Stomach smooth muscle (tissue), 2 donors: ENCODE results near the gene EXOC4.

ENCODE experiments used
- H3K27ac ChIP-seq: one replicate; pipeline ENCODE4 v1.7.0; 2013; ENCODE audit warnings: mild to moderate bottlenecking, low read length, inconsistent platforms
- H3K27me3 ChIP-seq, 2 donors: one replicate each; pipeline ENCODE4 v1.7.0; 2013; ENCODE audit warnings: low read length in 2 of 2; ENCODE audit not compliant: insufficient read depth in 2 of 2, control insufficient read depth in 1 of 2
- H3K36me3 ChIP-seq, 2 donors: one replicate each; pipeline ENCODE4 v1.7.0; 2013; ENCODE audit warnings: low read length in 2 of 2; ENCODE audit not compliant: control insufficient read depth in 2 of 2, insufficient read depth in 2 of 2
- H3K4me1 ChIP-seq: one replicate; pipeline ENCODE4 v1.7.0; 2013; ENCODE audit warnings: low read length; ENCODE audit not compliant: control insufficient read depth, insufficient read depth
- H3K4me3 ChIP-seq, 2 donors: one replicate each; pipeline ENCODE4 v1.7.0; 2013; ENCODE audit warnings: low read length in 2 of 2
- H3K9ac ChIP-seq, 2 donors: one replicate each; pipeline ENCODE4 v1.7.0; 2013; ENCODE audit warnings: low read length in 2 of 2, mild to moderate bottlenecking in 1 of 2
- H3K9me3 ChIP-seq, 2 donors: one replicate each; pipeline ENCODE4 v1.7.0; 2013; ENCODE audit warnings: low read length in 2 of 2; ENCODE audit not compliant: control insufficient read depth in 2 of 2
- donor health status: healthy.
- donor health status: Pancreatic carcinoma.

The EXOC4 gene

GRCh38 chr7:133674079-133674763 is 421.3 kb downstream of the EXOC4 start:
- H3K9me3 ChIP-seq = no peaks in the 10 kb centered on the region
- H3K27me3 ChIP-seq = no peaks in the 10 kb centered on the region
- H3K9ac ChIP-seq = no peak overlapping the region
- no peaks in the 10 kb centered on the region for H3K4me1 ChIP-seq
- no peak overlapping the region for H3K4me3 ChIP-seq
- H3K27ac ChIP-seq = no peak overlapping the region
- no peaks in the 10 kb centered on the region for H3K36me3 ChIP-seq

GRCh38 chr7:133675510-133676218 is 422.8 kb downstream of the EXOC4 start:
- no peaks in the 10 kb centered on the region for H3K4me1 ChIP-seq
- no peaks in the 10 kb centered on the region for H3K36me3 ChIP-seq
- no peak overlapping the region for H3K27ac ChIP-seq
- no peaks in the 10 kb centered on the region for H3K27me3 ChIP-seq
- no peaks in the 10 kb centered on the region for H3K9me3 ChIP-seq
- H3K4me3 ChIP-seq = no peak overlapping the region
- no peak overlapping the region for H3K9ac ChIP-seq

GRCh38 chr7:133676805-133677370 is 424.0 kb downstream of the EXOC4 start:
- no peaks in the 10 kb centered on the region for H3K4me1 ChIP-seq
- H3K27me3 ChIP-seq = no peaks in the 10 kb centered on the region
- no peak overlapping the region for H3K27ac ChIP-seq
- H3K9ac ChIP-seq = no peak overlapping the region
- no peak overlapping the region for H3K4me3 ChIP-seq
- no peaks in the 10 kb centered on the region for H3K9me3 ChIP-seq
- no peaks in the 10 kb centered on the region for H3K36me3 ChIP-seq

- Histone ChIP-seq H3K9me3 (no peaks in the 10 kb centered on the region), H3K27ac (no peak overlapping the region), H3K4me1 (no peaks in the 10 kb centered on the region), H3K9ac (no peak overlapping the region), H3K36me3 (no peaks in the 10 kb centered on the region), H3K4me3 (no peak overlapping the region), H3K27me3 (no peaks in the 10 kb centered on the region)
Observed at GRCh38 chr7:133678137-133678814, 425.4 kb downstream of the EXOC4 start.

- no peak overlapping the region for H3K4me3 ChIP-seq
Observed at GRCh38 chr7:133679977-133680376, 427.1 kb downstream of the EXOC4 start.

GRCh38 chr7:133681529-133681928 is 428.7 kb downstream of the EXOC4 start:
- H3K27ac ChIP-seq = no peak overlapping the region
- H3K36me3 ChIP-seq = no peaks in the 10 kb centered on the region
- H3K4me3 ChIP-seq = no peak overlapping the region
- no peak overlapping the region for H3K9ac ChIP-seq
- H3K27me3 ChIP-seq = no peaks in the 10 kb centered on the region
- no peaks in the 10 kb centered on the region for H3K4me1 ChIP-seq
- no peaks in the 10 kb centered on the region for H3K9me3 ChIP-seq

More at GRCh38 chr7:133679977-133680376, 427.1 kb downstream of the EXOC4 start:
- H3K9me3 ChIP-seq = no peaks in the 10 kb centered on the region
- H3K27ac ChIP-seq = no peak overlapping the region
- no peak overlapping the region for H3K9ac ChIP-seq
- no peaks in the 10 kb centered on the region for H3K27me3 ChIP-seq
- H3K36me3 ChIP-seq = no peaks in the 10 kb centered on the region
- no peaks in the 10 kb centered on the region for H3K4me1 ChIP-seq

- Histone ChIP-seq H3K4me3 (no peak overlapping the region), H3K4me1 (no peaks in the 10 kb centered on the region), H3K9me3 (no peaks in the 10 kb centered on the region), H3K27me3 (no peaks in the 10 kb centered on the region), H3K9ac (no peak overlapping the region), H3K36me3 (no peaks in the 10 kb centered on the region), H3K27ac (no peak overlapping the region)
Observed at GRCh38 chr7:133682364-133683181, 429.7 kb downstream of the EXOC4 start.

- Histone ChIP-seq H3K4me1 (no peaks in the 10 kb centered on the region), H3K27ac (no peak overlapping the region), H3K27me3 (no peaks in the 10 kb centered on the region), H3K9ac (no peak overlapping the region), H3K9me3 (no peaks in the 10 kb centered on the region), H3K36me3 (no peaks in the 10 kb centered on the region), H3K4me3 (no peak overlapping the region)
Observed at GRCh38 chr7:133683182-133683454, 430.2 kb downstream of the EXOC4 start.

- Histone ChIP-seq H3K4me1 (no peaks in the 10 kb centered on the region), H3K27ac (no peak overlapping the region), H3K4me3 (no peak overlapping the region), H3K9me3 (no peaks in the 10 kb centered on the region), H3K27me3 (no peaks in the 10 kb centered on the region), H3K36me3 (no peaks in the 10 kb centered on the region), H3K9ac (no peak overlapping the region)
Observed at GRCh38 chr7:133688483-133689239, 435.8 kb downstream of the EXOC4 start.

- no peaks in the 10 kb centered on the region for H3K4me1 ChIP-seq
- no peak overlapping the region for H3K9ac ChIP-seq
- H3K4me3 ChIP-seq = no peak overlapping the region
- H3K27ac ChIP-seq = no peak overlapping the region
- H3K27me3 ChIP-seq = no peaks in the 10 kb centered on the region
- no peaks in the 10 kb centered on the region for H3K9me3 ChIP-seq
- no peaks in the 10 kb centered on the region for H3K36me3 ChIP-seq
Observed at GRCh38 chr7:133690740-133691139, 437.9 kb downstream of the EXOC4 start.
